Stimulated activated CD4-positive, alpha-beta T cell treated with anti-CD3 and anti-CD28 coated beads, Interleukin-4, amount 100 ng/mL, for 24 hours (primary cell): Measurements from ENCODE around the gene RASSF4.

ENCODE experiments used
- DNase-seq: peaks from one replicate; pipeline ENCODE4 v3.0.0-alpha.2; 2020

Gene RASSF4

GRCh38 chr10:44963772-44964633 lies 4.4 kb downstream of the RASSF4 start:
- DNase-seq = no peak

- DNase-seq = no peak
Measured at GRCh38 chr10:44965104-44965503, 5.5 kb downstream of the RASSF4 start.

- DNase-seq = no peak
Measured at GRCh38 chr10:44965651-44966097, 6.1 kb downstream of the RASSF4 start.

- no peak for DNase-seq
Measured at GRCh38 chr10:44966129-44966815, 6.7 kb downstream of the RASSF4 start.

DNA sequence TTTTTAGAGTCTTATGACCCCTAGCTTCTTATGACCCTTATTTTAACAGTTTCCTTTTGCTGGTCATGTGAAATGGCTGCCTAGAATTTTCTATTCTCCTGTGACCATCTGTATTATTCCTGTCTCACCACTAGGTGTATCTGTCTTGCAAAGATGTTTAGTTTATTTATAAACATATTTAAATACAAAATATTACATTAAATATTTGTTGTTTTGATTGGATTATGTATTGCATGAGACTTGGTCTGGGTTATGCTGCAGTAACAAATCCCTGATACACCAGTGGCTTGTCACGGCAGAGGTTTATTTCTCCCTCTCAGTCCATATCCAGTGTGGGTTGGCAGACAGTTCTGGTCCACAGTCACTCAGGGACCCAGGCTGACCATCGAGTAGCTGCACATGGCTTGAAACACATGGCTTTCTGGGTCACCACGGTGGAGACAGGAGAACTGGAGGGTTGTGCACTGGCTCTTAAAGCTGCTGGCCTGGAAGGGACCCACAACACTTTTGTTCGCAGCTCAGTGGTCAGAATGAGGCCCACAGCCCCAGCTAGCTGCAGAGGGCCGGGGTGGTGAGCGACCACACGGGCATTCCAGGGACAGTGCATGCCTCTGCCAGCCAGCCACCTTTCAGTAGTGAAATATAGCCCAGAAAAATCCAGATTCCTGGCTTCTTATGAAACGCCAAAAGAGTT lies 7.4 kb downstream of the RASSF4 start:
- no peak for DNase-seq

- no peak for DNase-seq
Measured at GRCh38 chr10:44967616-44968015, 8.0 kb downstream of the RASSF4 start.

- DNase-seq = no peak
Measured at GRCh38 chr10:44968091-44968490, 8.5 kb downstream of the RASSF4 start.

GRCh38 chr10:44968500-44969400 lies 9.1 kb downstream of the RASSF4 start:
- no peak for DNase-seq

DNA sequence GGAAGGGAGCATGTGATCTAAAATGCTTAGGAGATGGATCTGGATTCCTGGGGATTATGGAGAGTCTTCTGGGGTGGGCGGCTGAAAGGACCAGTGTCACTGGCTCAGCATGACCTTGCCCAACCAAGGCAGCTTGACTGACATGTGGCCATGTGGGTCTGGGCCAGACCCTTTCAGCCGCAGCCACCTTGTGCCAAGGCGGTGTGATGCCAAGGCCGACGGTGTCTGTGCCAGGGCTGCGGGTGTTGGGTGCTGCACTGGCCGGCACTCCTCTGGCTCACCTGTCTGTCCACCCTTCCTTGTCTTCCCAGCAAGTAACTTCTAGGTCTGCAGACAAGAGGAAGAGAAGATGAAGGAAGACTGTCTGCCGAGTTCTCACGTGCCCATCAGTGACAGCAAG lies 10.3 kb downstream of the RASSF4 start:
- DNase-seq = no peak

GRCh38 chr10:44970812-44971395 lies 11.3 kb downstream of the RASSF4 start:
- DNase-seq = no peak

DNA sequence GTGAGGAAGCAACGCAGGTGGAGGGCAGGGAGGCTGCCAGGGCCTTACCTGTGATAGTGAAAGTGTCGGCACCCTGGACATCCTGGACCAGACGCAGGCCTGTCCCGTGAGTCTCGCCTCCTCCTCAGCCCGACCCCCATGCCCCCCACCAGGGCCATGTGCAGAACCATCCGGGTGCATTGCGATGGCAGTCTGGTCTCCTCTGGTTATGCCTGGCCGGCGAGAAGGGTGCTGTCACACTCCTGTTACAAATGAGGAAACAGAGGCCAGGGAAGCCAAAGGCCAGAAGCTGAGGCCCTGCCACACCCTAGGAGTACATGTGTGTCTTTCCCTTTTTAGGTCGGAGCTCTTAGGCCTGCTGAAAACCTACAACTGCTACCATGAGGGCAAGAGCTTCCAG lies 11.8 kb downstream of the RASSF4 start:
- DNase-seq = no peak

DNA sequence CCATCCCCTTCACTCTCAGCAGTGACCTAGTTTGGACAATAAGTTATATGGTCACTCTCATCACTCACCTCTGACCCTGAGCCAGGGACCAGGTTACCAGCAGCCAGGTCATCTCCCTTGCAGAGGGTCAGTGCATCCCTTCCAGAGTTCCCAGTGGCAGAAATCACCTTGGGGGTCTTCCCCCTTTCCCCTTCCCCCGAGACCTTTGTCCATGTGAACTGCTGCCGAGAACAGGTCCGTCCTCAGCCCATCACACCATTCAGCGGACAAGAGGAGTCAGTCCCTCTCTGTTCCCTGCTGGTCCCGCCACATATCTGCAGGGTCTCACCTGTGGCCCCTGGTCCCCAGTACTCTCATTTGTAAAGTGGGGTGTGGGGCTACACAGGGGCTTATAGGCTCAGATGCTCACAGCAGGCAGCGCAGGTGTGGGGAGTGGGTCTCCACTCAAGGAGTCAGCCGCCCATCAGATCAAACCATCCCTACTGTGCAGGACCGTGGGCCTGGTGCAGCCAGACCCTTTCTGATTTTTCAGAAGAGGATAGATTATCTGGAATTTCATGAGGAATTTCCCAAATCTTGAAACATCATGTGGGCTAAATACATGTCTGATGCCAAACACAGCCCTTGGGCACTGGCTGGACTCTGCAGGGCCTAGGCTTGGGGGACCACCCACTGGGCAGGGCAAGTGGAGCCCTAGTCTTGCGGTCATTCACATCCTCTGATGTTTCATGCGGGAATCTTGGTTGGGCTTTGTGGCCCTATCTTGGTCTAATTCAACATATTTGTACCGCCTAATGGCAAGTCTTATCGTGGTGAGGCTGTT lies 12.5 kb downstream of the RASSF4 start:
- DNase-seq = no peak

DNA sequence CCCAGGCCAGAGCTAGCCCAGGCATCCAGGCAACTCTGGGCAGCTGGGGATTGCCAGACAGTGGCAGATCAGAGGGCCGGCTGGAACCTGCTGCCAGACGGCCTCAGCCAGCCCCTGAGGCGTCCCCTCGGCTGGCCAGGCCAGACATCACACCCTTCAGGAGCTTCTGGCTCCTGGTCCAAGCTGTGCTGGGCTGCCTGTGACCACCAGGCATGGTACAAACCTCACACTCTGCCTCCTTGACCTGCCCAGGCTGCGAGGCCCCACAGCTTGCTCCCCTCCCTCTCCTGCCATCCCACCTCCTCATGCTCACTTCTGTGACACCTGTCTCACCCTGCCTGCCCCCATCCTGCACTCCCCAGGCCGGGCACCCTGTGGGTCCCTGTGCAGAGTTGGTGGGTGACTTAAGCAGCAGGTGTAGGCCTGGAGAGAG lies 13.3 kb downstream of the RASSF4 start:
- DNase-seq = no peak

DNA sequence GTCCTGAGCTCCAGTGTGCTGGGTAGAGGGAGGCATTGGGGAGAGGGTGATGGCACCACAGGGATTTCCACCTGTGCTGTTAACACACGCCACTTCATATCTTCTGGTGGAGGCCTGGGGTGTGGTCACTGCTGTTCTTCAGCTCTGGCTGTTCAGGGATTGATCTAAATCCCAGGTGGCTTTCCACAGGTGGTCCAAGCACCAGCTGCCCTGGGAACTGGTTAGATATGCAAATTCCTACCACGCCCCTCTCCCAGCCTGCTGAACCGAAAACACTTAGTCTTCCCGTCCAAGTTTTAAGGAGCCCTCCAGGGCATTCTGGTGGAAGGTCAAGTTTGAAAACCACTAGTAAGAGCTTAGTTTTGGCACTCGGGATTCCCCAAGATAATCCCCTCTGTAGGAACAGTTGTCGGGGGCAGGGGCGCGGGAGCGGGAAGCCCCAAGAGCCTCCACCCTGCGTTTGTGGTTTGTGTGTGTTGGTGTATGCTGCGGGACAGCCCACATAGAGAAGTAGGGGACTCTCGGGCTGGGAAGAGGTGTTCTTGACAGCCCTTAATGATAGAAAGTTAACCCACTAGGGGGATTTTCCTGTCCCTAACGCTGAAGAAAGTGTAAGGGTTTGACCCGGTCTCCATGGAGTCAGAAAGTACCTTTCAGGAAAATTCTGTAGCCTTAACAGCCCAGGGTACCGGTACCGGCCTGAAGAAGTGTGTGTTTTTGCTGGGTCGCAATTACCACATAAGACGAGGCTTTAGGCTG lies 13.9 kb downstream of the RASSF4 start:
- DNase-seq = no peak

DNA sequence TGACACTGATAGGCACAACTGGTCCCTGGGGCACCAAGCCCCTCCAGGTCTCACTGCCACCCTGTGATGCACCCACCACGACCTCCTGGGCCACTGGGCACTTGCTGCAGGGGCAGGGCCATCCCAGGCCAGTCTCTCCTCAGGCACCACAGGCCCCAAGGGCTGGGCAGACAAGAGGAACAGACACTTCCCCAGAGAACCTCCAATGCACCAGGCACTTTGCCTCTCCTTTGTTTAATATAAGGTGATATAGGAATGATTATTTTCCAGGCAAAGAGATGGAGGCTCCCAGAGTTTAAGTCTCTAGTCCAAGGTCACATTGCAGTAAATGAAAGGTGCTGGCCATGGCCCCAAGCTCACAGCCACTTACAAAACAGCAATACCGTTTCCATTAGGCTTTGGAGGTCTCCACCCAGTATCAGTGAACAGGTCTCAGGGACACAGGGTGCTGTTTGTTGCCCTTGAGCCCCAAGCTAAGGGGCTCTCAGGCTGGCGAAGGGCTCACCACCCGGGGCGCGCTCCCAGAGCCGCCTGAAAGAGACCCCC lies 14.6 kb downstream of the RASSF4 start:
- no peak for DNase-seq

DNA sequence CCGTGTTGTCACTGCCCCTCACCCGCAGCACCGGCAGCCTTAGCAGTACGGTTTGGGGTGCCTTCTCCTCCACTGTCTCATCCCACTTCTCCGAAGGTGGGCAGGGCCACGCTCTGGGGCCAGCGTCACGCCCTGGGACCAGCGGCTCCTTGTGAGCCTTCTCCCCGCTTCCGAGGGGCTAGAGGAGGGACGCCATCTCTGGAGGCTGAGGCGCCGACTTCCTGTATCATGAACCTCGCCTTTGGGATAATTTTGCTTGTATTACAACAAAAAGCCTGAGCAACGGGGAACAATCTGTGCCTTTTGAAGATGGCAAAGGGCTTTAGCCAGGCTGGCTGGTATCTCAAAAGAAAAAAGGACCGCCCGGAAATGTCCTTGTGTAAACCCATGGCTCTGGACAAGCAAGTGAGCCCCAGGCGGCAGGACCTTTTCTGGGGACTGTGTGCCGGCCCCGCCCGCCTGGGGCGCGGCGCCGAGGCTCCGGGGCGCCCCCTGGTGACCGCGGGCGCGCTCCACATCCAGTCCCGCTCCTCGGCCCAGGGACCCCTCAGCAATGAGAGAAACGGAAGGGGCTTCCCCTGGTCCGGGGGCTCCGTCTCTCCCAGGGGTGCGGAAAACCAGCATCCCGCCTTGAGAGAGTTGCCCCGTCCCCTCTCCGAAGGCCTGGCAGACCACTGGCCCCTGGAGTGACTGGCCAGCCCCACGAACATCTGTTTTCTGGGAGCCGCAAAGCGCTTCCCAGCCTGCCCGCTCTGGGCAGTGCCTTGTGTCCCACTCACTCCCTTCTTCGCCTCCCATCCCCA lies 15.2 kb downstream of the RASSF4 start:
- peak; percentile 59 for DNase-seq

DNA sequence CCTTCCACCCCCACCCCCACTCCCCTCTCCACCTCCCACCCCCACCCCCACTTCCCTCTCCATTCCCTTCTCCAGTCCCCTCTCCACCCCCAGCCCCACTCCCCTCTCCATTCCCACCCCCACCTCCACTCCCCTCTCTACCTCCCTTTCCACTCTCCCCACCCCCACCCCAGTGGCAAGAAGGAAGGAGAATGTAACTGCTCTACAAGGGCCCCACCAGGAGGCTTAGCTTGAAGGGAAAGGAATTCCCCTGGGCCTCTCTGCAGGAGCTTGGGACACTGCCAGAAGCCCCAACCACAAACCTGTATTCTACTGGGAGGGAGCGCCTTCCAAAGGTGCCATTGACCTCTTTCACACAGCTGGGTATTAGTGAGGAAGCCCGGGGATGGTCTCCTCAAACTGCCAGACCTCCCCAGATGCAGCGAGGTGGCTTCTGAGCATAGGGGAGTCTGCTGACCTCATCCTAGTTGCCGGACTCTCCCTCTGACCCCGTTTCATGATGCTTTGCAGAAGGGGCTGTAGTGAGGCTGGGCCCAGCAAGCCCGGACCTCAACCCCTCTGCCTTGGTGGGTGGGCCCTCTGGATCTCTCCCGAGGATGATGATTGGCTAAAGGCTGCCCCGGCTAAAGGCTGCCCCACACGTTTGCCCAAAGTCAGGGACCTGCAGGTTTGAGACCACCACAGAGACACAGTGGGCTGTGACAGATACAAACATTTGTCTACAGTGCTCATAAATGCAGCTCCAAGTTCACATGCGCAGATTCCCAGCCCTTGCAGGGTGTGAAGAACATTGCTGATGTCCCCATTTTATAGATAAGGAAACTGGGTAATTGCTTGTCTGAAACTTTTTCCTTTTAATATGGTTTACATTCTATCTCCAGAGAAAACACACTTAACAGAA lies 16.1 kb downstream of the RASSF4 start:
- DNase-seq = no peak
